H1 (cell line): ENCODE measurements around the gene SNX21. TPM values are rescaled to one million over a fixed set of nuclear protein-coding genes. Genes with fewer than 3 reads are reported as not detected.

Experiments
- ATF3 ChIP-seq: IDR thresholded peaks from 2 replicates; pipeline ENCODE4 v1.6.1; 2011; ENCODE audit warnings: low read depth, mild to moderate bottlenecking, low read length; ENCODE audit not compliant: insufficient read depth
- BACH1 ChIP-seq: IDR thresholded peaks from 2 replicates; pipeline ENCODE4 v1.6.1; 2012; ENCODE audit warnings: low read length, improper control_type of control experiment
- CREB1 ChIP-seq: IDR thresholded peaks from 2 replicates; pipeline ENCODE4 v1.6.1; 2012; ENCODE audit warnings: inconsistent platforms
- EGR1 ChIP-seq: IDR thresholded peaks from 2 replicates; pipeline ENCODE4 v1.6.1; 2011; ENCODE audit warnings: low read depth, low read length, borderline replicate concordance
- GTF2F1 ChIP-seq: IDR thresholded peaks from 2 replicates; pipeline ENCODE4 v1.6.1; 2012; ENCODE audit warnings: low read depth, low read length, improper control_type of control experiment, borderline replicate concordance
- HDAC6 ChIP-seq: IDR thresholded peaks from one replicate; pipeline ENCODE4 v1.7.1; 2012; ENCODE audit warnings: low read depth, mild to moderate bottlenecking, inconsistent platforms, low read length, moderate library complexity
- MAFK ChIP-seq: IDR thresholded peaks from 2 replicates; pipeline ENCODE4 v1.6.1; 2012; ENCODE audit warnings: low read depth, mild to moderate bottlenecking, improper control_type of control experiment, low read length
- NRF1 ChIP-seq: IDR thresholded peaks from 2 replicates; pipeline ENCODE4 v1.6.1; 2011; ENCODE audit warnings: mild to moderate bottlenecking, low read depth, low read length, improper control_type of control experiment
- POLR2A ChIP-seq, 2 experiments: IDR thresholded peaks; 1 replicate in 1 of 2; 2 replicates in 1 of 2; pipeline ENCODE4 v1.6.1; 2011; ENCODE audit warnings: low read depth in 2 of 2, low read length in 2 of 2, mild to moderate bottlenecking in 2 of 2; ENCODE audit errors: control extremely low read depth in 1 of 2
- POU5F1 ChIP-seq: IDR thresholded peaks from 2 replicates; pipeline ENCODE4 v1.6.1; 2011; ENCODE audit warnings: low read depth, mild to moderate bottlenecking, low read length, moderate library complexity
- SIX5 ChIP-seq: IDR thresholded peaks from 2 replicates; pipeline ENCODE4 v1.6.1; 2011; ENCODE audit warnings: mild to moderate bottlenecking, low read depth, low read length
- polyA plus RNA-seq, 7 experiments: library from polyadenylated mRNA; depleted of rRNA in 3 of 7; stranded (reverse) in 5 of 7; unstranded in 2 of 7; fragments of >200 nt in 5 of 7; fragments of 200-250 nt in 2 of 7; gene quantifications; 1 replicate in 5 of 7; 2 replicates in 1 of 7; 4 replicates in 1 of 7; pipeline versions ENCODE4 v1.2.1 to v1.2.3, GENCODE V29; 2011 to 2013; ENCODE audit warnings: missing spikeins in 2 of 7, mixed read lengths in 2 of 7
- total RNA-seq: library from RNA; stranded (reverse); fragmentation: NEBNext Ultra II Directional; extraction: Animal tissue kit (Norgen Biotek cat#: 25700); gene quantifications from 2 replicates; pipeline ENCODE4 v1.2.1, GENCODE V29; 2021

The SNX21 gene
- total and polyA plus RNA-seq, 2 of the 8 experiments (the other 6 are each of a cell fraction or from before 2014, with no cell fraction given) = 15.8 to 16.8 TPM

DNA sequence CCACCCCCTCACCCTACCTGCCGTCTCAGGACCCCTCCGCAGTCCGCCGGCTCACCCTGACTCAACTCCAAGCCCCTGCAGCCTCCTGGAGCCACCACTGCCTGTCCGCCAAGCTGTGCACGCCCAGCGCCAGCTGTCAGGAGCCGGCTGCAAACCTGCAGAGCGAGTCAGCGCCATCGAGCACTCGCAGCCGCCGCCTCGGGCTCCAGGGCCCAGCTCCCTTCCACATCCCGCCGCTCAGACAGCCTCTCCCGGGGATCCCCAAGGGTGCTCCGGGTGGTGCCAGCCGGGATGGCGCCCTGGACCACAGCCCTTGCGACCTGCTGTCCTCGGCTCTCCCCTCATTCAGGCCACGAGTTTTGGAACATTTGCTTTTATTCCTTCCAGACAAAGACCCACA is 10.7 kb upstream of the SNX21 start (continued):
- TF ChIP-seq BACH1 = no peak
- no peak for TF ChIP-seq SIX5
- TF ChIP-seq HDAC6 = no peak
- no peak for TF ChIP-seq NRF1
- no peak for TF ChIP-seq EGR1
- no peak for TF ChIP-seq CREB1
- TF ChIP-seq POU5F1 = no peak
- TF ChIP-seq GTF2F1 = no peak
- TF ChIP-seq MAFK = no peak
- TF ChIP-seq ATF3 = no peak
- no peak for TF ChIP-seq POLR2A (IDR thresholded peaks at IDR 0.05; ENCODE audit: control extremely low read depth in 1 of 2, low read depth in 2 of 2, low read length in 2 of 2)
